ENCODE results near the gene LMAN1.

DNA sequence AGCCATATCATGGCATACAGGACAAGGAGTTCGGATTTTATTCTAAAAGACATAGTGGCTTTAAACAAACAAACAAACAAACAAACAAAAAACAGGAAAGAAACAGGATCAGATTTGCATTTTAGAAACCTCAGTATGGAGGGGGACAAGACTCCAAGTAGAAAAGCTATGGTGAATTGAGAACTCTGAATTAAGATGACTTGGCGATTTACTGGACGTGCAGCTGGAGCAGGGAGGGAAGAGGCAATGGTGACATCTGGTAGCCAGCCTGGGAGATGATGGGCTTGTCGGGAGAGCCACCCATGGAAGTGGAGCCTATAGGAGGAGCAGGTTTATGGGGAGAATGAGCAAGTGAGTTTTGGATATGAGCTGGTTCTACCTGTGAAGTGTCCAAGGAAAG lies 53.8 kb downstream of the LMAN1 start:
- TF ChIP-seq, protein P1, sequence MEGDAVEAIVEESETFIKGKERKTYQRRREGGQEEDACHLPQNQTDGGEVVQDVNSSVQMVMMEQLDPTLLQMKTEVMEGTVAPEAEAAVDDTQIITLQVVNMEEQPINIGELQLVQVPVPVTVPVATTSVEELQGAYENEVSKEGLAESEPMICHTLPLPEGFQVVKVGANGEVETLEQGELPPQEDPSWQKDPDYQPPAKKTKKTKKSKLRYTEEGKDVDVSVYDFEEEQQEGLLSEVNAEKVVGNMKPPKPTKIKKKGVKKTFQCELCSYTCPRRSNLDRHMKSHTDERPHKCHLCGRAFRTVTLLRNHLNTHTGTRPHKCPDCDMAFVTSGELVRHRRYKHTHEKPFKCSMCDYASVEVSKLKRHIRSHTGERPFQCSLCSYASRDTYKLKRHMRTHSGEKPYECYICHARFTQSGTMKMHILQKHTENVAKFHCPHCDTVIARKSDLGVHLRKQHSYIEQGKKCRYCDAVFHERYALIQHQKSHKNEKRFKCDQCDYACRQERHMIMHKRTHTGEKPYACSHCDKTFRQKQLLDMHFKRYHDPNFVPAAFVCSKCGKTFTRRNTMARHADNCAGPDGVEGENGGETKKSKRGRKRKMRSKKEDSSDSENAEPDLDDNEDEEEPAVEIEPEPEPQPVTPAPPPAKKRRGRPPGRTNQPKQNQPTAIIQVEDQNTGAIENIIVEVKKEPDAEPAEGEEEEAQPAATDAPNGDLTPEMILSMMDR (IDR thresholded peaks at IDR 0.05; ENCODE audit: insufficient read depth, low read depth, low read length): no peak
- no peak for TF ChIP-seq EZH2 (IDR thresholded peaks at IDR 0.05; ENCODE audit: insufficient read depth, low read length)
